SK-N-SH (cell line): Measurements from ENCODE around the gene MATR3.
"Not testable (repeated sequence)": the region's sequence is repeated elsewhere in the genome, so short reads cannot be mapped to it uniquely, and the experiment has no call there.

Source experiments
- CTCF ChIP-seq: fragments of 200-600 bp; sonication (generic); IDR thresholded peaks from 2 replicates; pipeline ENCODE4 v1.6.1; 2017; ENCODE audit warnings: antibody characterized with exemption, mild to moderate bottlenecking, moderate library complexity
- EP300 ChIP-seq, 2 experiments: IDR thresholded peaks; 2 replicates each; pipeline versions ENCODE4 v1.4.0 to v1.6.1; 2012; ENCODE audit warnings: borderline replicate concordance in 1 of 2, low read depth in 1 of 2, low read length in 1 of 2
- FOXJ3 ChIP-seq: sonication (generic); formaldehyde crosslinking; IDR thresholded peaks from 2 replicates; pipeline ENCODE4 v1.5.1; 2020; ENCODE audit warnings: mild to moderate bottlenecking, missing genetic modification reagents
- IRF3 ChIP-seq: fragments of 150-350 bp; IDR thresholded peaks from 2 replicates; pipeline ENCODE4 v1.6.1; 2016; ENCODE audit warnings: mild to moderate bottlenecking, low read depth, low read length
- MAX ChIP-seq: IDR thresholded peaks from 2 replicates; pipeline ENCODE4 v1.4.0; 2012; ENCODE audit warnings: low read depth
- MXI1 ChIP-seq: IDR thresholded peaks from 2 replicates; pipeline ENCODE4 v1.6.1; 2012; ENCODE audit warnings: mild to moderate bottlenecking, low read depth, low read length, improper control_type of control experiment
- POLR2AphosphoS5 ChIP-seq: IDR thresholded peaks from 2 replicates; pipeline ENCODE4 v1.6.1; 2012; ENCODE audit warnings: low read depth, low read length
- RAD21 ChIP-seq: IDR thresholded peaks from 2 replicates; pipeline ENCODE4 v1.6.1; 2012; ENCODE audit warnings: mild to moderate bottlenecking, low read length
- SMC3 ChIP-seq: IDR thresholded peaks from 2 replicates; pipeline ENCODE4 v1.6.1; 2012; ENCODE audit warnings: low read depth, low read length, improper control_type of control experiment
- TAF1 ChIP-seq: IDR thresholded peaks from 2 replicates; pipeline ENCODE4 v1.6.1; 2012; ENCODE audit warnings: low read depth, mild to moderate bottlenecking, low read length, moderate library complexity, borderline replicate concordance
- TCF12 ChIP-seq: IDR thresholded peaks from 2 replicates; pipeline ENCODE4 v1.4.0; 2012

- TF ChIP-seq CTCF; FOXJ3 (CRISPR knock-in tag); TCF12; TAF1; RAD21; EP300 (IDR thresholded peaks at IDR 0.05; ENCODE audit: borderline replicate concordance in 1 of 2, low read depth in 1 of 2, low read length in 1 of 2); MAX; POLR2AphosphoS5; IRF3; MXI1; SMC3: not testable (repeated sequence)
Observed at GRCh38 chr5:139345442-139345841, 51.9 kb downstream of the MATR3 start.
